Right renal pelvis (tissue), 4 donors: ENCODE data around the gene PCGF6. TPM values are rescaled to one million over a fixed set of nuclear protein-coding genes. Genes with fewer than 3 reads are reported as not detected.
"Not testable (repeated sequence)": the region's sequence is repeated elsewhere in the genome, so short reads cannot be mapped to it uniquely, and the experiment has no call there.

Experiments
- DNase-seq, 4 donors: peaks; one replicate each; pipeline ENCODE4 v3.0.0-alpha.2; 2013; ENCODE audit warnings: low read depth in 4 of 4, low spot score in 3 of 4, missing footprints in 1 of 4
- polyA plus RNA-seq, 4 donors: library from polyadenylated mRNA; unstranded; fragments of 120-200 nt; gene quantifications; one replicate each; pipeline ENCODE4 v1.2.1, GENCODE V29; 2013; ENCODE audit not compliant: insufficient read length in 4 of 4

Gene PCGF6
- polyA plus RNA-seq, 4 donors, result 13.4 to 16.7 (median 15.1) TPM

DNA sequence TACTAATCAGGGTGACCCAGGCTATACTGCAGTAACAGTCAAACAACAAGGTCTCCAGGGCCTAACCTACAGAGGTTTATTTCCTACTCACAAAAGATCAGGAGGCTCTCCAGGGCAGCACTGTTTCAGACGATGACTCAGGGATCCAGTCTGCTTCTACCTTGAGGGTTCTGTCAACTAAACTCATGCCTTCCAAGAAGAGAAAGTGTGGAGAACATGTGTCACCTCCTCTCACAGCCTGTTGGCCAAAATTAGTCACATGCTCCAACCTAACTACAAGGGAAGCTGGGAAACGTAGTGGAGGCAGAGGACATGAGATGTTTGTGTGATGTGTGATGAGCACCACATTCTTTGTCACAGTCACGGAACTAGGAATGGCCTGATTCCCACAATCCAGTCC is 88.7 kb downstream of the PCGF6 start:
- DNase-seq, result no peak

DNA sequence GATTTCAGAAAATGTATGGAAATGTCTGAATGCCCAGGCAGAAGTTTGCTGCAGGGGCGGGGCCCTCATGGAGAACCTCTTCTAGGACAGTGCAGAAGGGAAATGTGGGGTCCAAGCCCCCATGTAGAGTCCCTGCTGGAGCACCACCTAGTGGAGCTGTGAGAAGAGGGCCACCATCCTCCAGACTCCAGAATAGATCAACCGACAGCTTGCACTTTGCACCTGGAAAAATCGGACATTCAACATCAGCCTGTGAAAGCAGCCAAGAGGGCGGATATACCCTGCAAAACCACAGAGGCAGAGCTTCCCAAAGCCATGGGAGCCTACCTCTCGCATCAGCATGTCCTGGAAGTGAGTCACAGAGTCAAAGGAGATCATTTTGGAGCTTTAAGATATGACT is 91.0 kb downstream of the PCGF6 start:
- no peak for DNase-seq

DNA sequence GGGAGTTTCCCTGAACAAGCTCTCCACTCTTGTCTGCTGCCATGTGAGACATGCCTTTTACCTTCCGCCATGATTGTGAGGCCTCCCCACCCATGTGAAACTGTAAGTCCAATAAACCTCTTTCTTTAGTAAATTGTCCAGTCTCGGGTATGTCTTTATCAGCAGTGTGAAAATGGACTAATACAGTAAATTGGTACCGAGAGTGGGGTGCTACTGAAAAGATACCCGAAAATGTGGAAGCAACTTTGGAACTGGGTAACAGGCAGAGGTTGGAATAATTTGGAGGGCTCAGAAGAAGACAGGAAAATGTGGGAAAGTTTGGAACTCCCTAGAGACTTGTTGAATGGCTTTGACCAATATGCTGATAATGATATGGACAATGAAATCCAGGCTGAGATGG is 92.0 kb downstream of the PCGF6 start:
- not testable (repeated sequence) for DNase-seq

DNA sequence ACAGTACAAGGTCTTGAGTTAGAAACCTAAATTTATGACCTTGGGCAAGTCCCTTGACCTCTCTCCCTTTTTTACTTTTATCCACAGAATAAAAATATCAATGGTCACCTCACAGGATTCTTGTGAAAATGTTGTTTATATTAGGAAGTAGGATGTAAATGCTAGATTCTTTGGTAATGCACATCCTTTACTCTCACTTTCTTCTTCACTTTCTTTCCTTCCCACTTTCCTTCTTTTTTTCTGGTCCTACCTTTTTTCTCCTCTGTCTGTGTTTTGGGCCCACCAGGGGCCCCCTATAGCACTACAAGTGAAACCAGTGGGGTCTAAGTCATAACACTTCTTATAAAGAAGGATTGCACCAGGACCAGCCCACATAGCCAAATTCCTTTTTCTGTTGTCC is 93.1 kb downstream of the PCGF6 start:
- no peak for DNase-seq

DNA sequence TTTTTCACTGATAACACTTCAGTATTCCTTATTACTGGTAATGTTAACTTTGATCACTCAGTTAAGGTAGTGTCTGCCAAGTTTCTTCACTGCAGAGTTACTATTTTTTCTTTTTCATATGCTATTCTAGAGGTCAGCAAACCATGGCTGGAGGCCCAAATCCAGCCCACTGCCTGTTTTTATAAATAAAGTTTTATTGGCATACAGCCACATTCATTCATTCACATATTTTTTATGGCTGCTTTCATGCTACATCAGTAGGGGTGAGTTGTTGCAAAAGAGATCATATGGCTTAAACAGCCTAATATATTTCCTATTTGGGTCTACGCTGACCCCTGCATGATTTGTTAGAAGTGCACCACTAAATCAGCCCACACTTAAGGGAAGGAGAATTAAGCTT is 94.3 kb downstream of the PCGF6 start:
- no peak for DNase-seq

DNA sequence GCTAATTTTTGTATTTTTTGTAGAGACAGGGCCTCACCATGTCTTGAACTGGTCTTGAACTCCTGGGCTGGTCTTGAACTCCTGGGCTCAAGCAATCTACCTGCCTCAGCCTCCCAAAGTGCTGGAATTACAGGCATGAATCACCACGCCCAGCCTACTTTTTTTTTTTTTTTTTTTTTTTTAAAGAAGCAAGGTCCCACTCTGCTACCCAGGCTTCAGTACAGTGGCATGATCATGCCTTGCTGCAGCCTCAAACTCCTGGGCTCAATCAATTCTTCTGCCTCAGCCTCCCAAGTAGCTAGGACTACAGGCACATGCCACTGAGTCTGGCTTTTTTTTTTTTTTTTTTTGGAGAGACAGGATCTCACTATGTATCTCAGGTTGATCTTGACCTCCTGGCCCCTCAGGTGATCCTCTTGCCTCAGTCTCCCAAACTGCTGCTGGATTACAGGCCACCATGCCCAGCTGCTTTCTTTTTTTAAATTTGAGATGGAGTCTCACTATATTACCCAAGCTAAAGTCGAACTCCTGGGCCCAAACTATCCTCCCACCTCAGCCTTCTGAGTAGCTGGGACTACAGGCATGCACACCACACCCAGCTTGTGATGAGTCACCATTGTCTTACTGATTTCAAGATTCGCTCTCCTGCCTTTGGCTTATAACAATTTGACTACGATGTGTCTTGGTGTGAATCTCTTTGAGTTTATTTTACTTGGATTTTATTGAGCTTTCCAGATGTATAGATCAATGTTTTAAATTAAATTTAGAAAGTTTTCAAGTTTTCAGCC is 96.2 kb downstream of the PCGF6 start:
- DNase-seq, result no peak

DNA sequence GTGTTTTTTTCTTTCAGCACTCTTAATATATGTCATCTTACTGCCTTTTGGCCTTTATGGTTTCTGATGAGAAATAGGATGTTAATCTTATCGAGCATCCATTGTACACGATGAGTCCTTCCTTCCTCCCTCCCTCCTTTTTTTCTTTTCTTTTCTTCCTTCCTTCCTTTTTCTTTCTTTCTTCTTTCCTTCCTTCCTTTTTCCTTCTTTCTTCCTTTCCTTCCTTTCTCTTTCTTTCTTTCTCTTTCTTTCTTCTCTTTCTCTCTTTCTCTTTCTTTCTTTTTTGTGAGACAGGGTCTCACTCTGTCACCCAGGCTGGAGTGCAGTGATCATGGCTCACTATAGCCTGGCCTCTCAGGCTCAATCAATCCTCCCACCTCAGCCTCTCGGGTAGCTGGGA is 96.8 kb downstream of the PCGF6 start:
- DNase-seq, result no peak

Other genes starting within 250 kb of the PCGF6 start
- gene NT5C2, start 157.9 kb downstream of the PCGF6 start, polyA plus RNA-seq, result 100 to 1,000 TPM in 3 of 4 donors, 10 to 100 TPM in 1; 87.2 to 120 (median 114) TPM
- under 1 TPM; 0.11 to 0.21 (median 0.16) TPM for gene RPEL1, start 105.3 kb downstream of the PCGF6 start, polyA plus RNA-seq
- 1 to 10 TPM in 2 of 4 donors, under 1 TPM in 2; 0.30 to 1.7 (median 0.92) TPM for gene INA, start 74.0 kb downstream of the PCGF6 start, polyA plus RNA-seq
- 1 to 10 TPM; 7.0 to 9.0 (median 8.4) TPM for gene TAF5, start 16.8 kb upstream of the PCGF6 start, polyA plus RNA-seq
- 100 to 1,000 TPM; 223 to 267 (median 239) TPM for gene ATP5MK, start 45.3 kb upstream of the PCGF6 start, polyA plus RNA-seq
- gene PDCD11, start 45.5 kb upstream of the PCGF6 start, polyA plus RNA-seq, result 10 to 100 TPM; 31.0 to 36.1 (median 34.8) TPM
- gene CALHM2, start 101.2 kb upstream of the PCGF6 start, polyA plus RNA-seq, result 10 to 100 TPM; 12.5 to 15.0 (median 13.8) TPM
- under 1 TPM; 0.06 to 0.09 (median 0.07) TPM for gene CALHM1, start 107.8 kb upstream of the PCGF6 start, polyA plus RNA-seq
- under 1 TPM in 2 of 4 donors, not detected in 2; 0.05 to 0.10 TPM for gene CALHM3, start 128.1 kb upstream of the PCGF6 start, polyA plus RNA-seq
- gene NEURL1, start 142.6 kb upstream of the PCGF6 start, polyA plus RNA-seq, result 1 to 10 TPM; 1.2 to 1.7 (median 1.4) TPM